Measurements from ENCODE around the gene TNS1.

The TNS1 gene

GRCh38 chr2:217912098-217913024 is 90.4 kb downstream of the TNS1 start:
- no peak for TF ChIP-seq CTCF (IDR thresholded peaks at IDR 0.05; ENCODE audit: low read depth, low read length)
- no peak overlapping the region for H3K4me3 ChIP-seq (ENCODE audit: low read depth, low read length)

- no peak overlapping the region for H3K4me3 ChIP-seq (ENCODE audit: low read depth, low read length)
These were observed 91.3 kb downstream of the TNS1 start for GRCh38 chr2:217911283-217912097.

GRCh38 chr2:217910875-217911212 is 92.0 kb downstream of the TNS1 start:
- TF ChIP-seq CTCF (IDR thresholded peaks at IDR 0.05; ENCODE audit: low read depth, low read length): no peak
- H3K4me3 ChIP-seq (ENCODE audit: low read depth, low read length): no peak overlapping the region

More at GRCh38 chr2:217911283-217912097, 91.3 kb downstream of the TNS1 start:
- TF ChIP-seq CTCF (IDR thresholded peaks at IDR 0.05; ENCODE audit: low read depth, low read length): no peak

DNA sequence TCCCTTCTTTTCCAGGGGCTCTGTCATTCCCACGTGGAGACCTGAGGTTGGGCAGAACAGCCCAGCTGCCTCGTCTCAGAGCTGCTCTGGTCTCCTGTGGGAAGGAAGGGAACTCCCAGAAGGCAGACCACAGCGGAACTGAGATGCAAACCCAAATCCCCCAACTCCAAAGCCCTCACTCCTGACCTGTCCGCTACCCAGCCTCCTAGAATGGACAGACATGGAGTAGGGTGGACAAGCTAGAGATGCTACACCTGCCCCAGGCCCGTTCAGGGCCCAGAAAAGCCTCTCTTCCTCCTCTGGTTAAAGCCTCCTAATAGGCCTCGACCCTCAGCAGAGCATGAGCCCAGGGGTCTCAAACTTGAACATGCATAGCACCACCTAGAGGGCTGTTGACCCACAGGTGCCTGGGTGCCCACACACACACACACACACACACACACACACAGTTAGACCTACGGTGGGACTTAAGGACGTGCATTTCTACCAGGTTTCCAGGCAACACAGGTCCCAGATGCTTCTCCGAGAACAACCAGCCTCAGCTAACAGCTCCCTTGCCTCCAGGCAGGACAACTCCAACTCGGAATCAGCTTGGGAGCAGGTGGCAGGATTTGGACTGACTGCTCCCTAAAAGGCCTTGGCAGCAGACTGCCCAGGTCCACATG is 93.5 kb downstream of the TNS1 start:
- TF ChIP-seq CTCF (IDR thresholded peaks at IDR 0.05; ENCODE audit: low read depth, low read length): no peak
- no peak overlapping the region for H3K4me3 ChIP-seq (ENCODE audit: low read depth, low read length)

DNA sequence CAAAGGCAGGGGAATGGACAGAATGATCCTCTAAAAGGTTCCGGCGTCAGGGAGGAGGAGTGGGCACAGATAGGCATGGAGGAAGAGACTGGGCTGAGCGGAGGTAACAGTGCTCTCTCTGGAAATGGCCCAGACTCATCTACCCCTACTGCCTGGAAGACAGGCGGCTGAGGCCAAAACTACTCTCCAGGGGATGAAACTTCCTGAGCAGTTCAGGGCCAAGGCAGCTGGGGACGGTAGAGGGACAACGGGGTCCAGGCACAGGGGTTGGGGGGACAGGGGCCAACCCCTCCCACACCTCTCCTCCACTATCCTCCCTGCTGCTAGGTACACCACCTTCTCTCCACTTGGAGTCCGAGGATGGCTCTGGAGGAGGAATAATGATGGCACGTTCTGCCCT is 94.3 kb downstream of the TNS1 start:
- no peak for TF ChIP-seq CTCF (IDR thresholded peaks at IDR 0.05; ENCODE audit: low read depth, low read length)
- H3K4me3 ChIP-seq (ENCODE audit: low read depth, low read length): no peak overlapping the region

DNA sequence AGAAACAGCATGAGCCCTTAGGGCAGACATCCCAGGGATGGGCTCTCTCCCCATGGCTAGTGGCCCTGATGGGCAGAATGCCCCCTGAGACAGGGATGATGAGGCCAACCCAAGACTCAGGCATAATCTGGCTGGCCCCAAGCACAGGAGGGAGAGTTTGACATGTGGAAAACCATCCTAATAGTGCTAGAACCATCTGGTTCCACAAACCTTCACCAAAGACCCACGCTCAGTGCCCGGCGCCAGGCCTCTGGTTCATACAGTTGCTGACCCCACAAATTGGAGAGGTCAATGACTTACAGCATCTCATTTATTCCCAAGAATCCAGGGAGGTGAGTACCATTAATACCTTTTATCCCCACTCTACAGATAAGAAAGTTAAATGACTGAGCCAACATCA is 95.5 kb downstream of the TNS1 start:
- TF ChIP-seq CTCF (IDR thresholded peaks at IDR 0.05; ENCODE audit: low read depth, low read length): no peak
- no peak overlapping the region for H3K4me3 ChIP-seq (ENCODE audit: low read depth, low read length)
